Keratinocyte (primary cell): ENCODE measurements around the gene ADAM15.

Source experiments
- EZH2 ChIP-seq: IDR thresholded peaks from one replicate; pipeline ENCODE4 v1.6.1; 2012; ENCODE audit warnings: inconsistent platforms, mild to moderate bottlenecking, low read length, moderate library complexity
- TF ChIP-seq, protein P1 (sequence below), 3 experiments: IDR thresholded peaks in 1 of 3; conservative IDR thresholded peaks in 1 of 3; optimal IDR thresholded peaks in 1 of 3; 2 replicates in 2 of 3; 3 replicates in 1 of 3; pipeline versions ENCODE3 to v1.5.1; 2011; ENCODE audit warnings: low read length in 3 of 3, mild to moderate bottlenecking in 3 of 3, moderate library complexity in 2 of 3, control low read depth in 1 of 3, inconsistent platforms in 1 of 3; ENCODE audit not compliant: insufficient read depth in 2 of 3; ENCODE audit errors: extremely low read depth in 1 of 3

DNA sequence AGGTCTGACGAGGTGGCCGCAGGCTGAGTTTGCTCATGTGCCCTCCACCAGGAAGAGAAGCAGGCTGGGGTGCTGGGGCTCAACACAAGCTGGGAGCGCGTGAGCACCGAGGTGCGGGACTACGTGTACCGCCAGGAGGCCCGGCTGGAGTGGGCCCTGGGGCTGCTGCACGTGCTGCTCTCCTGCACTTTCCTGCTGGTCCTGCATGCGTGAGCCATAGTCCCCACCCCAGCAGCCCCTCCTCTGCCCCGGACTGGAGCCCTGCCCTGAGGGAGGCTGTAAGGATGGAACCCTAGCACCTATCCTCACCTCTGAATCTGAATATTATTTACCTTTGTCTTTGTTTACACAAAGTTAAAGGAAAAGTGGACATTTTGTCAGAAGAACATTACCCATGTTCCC lies 7.8 kb upstream of the ADAM15 start:
- TF ChIP-seq, protein P1, sequence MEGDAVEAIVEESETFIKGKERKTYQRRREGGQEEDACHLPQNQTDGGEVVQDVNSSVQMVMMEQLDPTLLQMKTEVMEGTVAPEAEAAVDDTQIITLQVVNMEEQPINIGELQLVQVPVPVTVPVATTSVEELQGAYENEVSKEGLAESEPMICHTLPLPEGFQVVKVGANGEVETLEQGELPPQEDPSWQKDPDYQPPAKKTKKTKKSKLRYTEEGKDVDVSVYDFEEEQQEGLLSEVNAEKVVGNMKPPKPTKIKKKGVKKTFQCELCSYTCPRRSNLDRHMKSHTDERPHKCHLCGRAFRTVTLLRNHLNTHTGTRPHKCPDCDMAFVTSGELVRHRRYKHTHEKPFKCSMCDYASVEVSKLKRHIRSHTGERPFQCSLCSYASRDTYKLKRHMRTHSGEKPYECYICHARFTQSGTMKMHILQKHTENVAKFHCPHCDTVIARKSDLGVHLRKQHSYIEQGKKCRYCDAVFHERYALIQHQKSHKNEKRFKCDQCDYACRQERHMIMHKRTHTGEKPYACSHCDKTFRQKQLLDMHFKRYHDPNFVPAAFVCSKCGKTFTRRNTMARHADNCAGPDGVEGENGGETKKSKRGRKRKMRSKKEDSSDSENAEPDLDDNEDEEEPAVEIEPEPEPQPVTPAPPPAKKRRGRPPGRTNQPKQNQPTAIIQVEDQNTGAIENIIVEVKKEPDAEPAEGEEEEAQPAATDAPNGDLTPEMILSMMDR (optimal IDR thresholded peaks at IDR 0.05 in 1 of 3, IDR thresholded peaks at IDR 0.05 in 1 of 3, conservative IDR thresholded peaks at IDR 0.05 in 1 of 3; ENCODE audit: extremely low read depth in 1 of 3, insufficient read depth in 2 of 3, low read length in 3 of 3) = no peak
- TF ChIP-seq EZH2 = no peak
